HuH-7 (cell line): ENCODE data around the gene OR56A1.
"Not testable (repeated sequence)": the region's sequence is repeated elsewhere in the genome, so short reads cannot be mapped to it uniquely, and the experiment has no call there.

Experiments used
- DNase-seq: peaks from one replicate; pipeline ENCODE4 v3.0.0; 2011; ENCODE audit warnings: low spot score

OR56A1 gene

GRCh38 chr11:6030708-6031405, at the start of gene OR56A1:
Gene OR56A1, minus strand, starts transcription at chr11:6030758. Its CDS starts 3,066 bp downstream, at chr11:6027692.
- no peak for DNase-seq

GRCh38 chr11:6079463-6079862, 48.9 kb upstream of the OR56A1 start:
- DNase-seq, result no peak

- no peak for DNase-seq
Measured at GRCh38 chr11:6077723-6078122, 47.2 kb upstream of the OR56A1 start.

GRCh38 chr11:6076443-6076842, 45.9 kb upstream of the OR56A1 start:
- DNase-seq, result not testable (repeated sequence)

GRCh38 chr11:6067502-6067901, 36.9 kb upstream of the OR56A1 start:
- DNase-seq, result no peak

- no peak for DNase-seq
Measured at GRCh38 chr11:6062691-6063358, 32.3 kb upstream of the OR56A1 start.

GRCh38 chr11:6061475-6061874, 30.9 kb upstream of the OR56A1 start:
- no peak for DNase-seq

- DNase-seq, result no peak
Measured at GRCh38 chr11:6057452-6057851, 26.9 kb upstream of the OR56A1 start.

GRCh38 chr11:6055569-6055968, 25.0 kb upstream of the OR56A1 start:
- no peak for DNase-seq

GRCh38 chr11:6052374-6052773, 21.8 kb upstream of the OR56A1 start:
- DNase-seq, result no peak

GRCh38 chr11:6040874-6041273, 10.3 kb upstream of the OR56A1 start:
- no peak for DNase-seq

GRCh38 chr11:6027501-6027900, 3.1 kb downstream of the OR56A1 start:
- DNase-seq, result no peak

GRCh38 chr11:6025056-6025455, 5.5 kb downstream of the OR56A1 start:
- DNase-seq, result no peak

GRCh38 chr11:6022956-6023355, 7.6 kb downstream of the OR56A1 start:
- peak; percentile 12 for DNase-seq

GRCh38 chr11:6013042-6013441, 17.5 kb downstream of the OR56A1 start:
- no peak for DNase-seq

- no peak for DNase-seq
Measured at GRCh38 chr11:6012035-6012668, 18.4 kb downstream of the OR56A1 start.

- DNase-seq, result no peak
Measured at GRCh38 chr11:6006846-6007245, 23.7 kb downstream of the OR56A1 start, which contains the start of gene OR56A4. Gene OR56A4, minus strand, starts transcription at chr11:6006946. Its CDS starts 3,954 bp downstream, at chr11:6002992.

GRCh38 chr11:6006395-6006794, 24.2 kb downstream of the OR56A1 start:
- no peak for DNase-seq

GRCh38 chr11:6002202-6002699, 28.3 kb downstream of the OR56A1 start:
- DNase-seq, result no peak

- no peak for DNase-seq
Measured at GRCh38 chr11:5994791-5995190, 35.8 kb downstream of the OR56A1 start.

- peak; percentile 55 for DNase-seq
Measured at GRCh38 chr11:5992604-5993251, 37.8 kb downstream of the OR56A1 start.

- DNase-seq, result no peak
Measured at GRCh38 chr11:5992150-5992549, 38.4 kb downstream of the OR56A1 start.
